Stimulated activated CD4-positive, alpha-beta T cell treated with anti-CD3 and anti-CD28 coated beads, Interleukin-1b, Interleukin-23, amount 100 ng/mL, for 4 hours (primary cell): Measurements from ENCODE around the gene SCCPDH.
"Not testable (repeated sequence)": the region's sequence is repeated elsewhere in the genome, so short reads cannot be mapped to it uniquely, and the experiment has no call there.

ENCODE experiments used
- DNase-seq, 2 donors: peaks; one replicate each; pipeline ENCODE4 v3.0.0-alpha.2; 2020; ENCODE audit warnings: low read depth in 2 of 2

Gene SCCPDH

DNA sequence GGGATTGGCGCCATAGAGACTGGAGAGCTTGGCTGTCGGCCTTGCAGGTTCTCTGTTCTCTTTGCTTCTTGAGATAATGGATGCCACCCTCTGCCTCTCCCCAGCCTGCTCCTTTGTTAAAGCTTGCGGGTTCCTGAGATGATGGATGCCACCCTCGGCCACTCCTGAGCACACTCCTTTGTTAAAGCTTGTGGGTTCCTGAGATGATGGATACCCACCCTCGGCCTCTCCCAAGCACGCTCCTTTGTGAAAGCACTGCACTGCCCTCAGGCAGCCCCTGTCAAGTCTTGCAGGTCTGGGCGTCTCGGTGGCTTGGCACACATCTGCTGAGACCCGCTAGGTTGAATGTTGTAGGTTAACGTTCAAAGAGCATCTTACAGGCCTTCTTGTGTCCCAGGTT lies 76.5 kb downstream of the SCCPDH start:
- DNase-seq: no peak

DNA sequence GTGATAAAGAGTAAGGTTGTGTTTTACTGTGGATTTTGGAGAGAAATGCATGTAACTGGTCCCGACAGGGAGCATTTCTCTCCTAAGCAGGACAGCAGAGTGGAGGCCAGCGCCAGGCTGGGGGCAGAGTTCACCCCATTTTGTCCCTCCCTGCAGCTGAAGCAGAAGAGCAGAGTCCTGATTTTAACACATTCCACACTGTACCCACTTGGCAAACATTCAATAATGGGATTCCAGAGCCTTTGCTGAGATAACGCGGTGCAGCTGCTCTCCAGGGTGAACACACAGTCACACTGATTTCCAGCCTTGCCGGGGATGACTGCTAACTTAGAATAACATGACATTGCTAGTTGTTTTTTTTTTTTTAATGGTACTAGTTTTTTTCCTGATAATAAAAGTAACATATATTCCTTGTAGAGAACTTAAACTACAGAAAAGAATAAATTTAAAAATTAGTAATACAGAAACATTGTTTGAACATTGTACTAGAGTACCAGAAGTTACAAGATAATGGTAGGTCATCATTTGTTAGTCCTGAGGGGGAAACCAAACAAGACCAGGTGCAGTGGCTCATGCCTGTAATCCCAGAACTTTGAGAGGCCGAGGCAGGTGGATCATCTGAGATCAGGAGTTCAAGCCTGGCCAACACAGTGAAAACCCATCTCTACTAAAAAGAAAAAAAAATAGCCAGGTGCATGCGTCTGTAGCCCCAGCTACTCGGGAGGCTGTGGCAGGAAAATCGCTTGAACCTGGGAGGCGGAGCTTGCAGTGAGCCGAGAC lies 77.2 kb downstream of the SCCPDH start:
- DNase-seq: no peak

DNA sequence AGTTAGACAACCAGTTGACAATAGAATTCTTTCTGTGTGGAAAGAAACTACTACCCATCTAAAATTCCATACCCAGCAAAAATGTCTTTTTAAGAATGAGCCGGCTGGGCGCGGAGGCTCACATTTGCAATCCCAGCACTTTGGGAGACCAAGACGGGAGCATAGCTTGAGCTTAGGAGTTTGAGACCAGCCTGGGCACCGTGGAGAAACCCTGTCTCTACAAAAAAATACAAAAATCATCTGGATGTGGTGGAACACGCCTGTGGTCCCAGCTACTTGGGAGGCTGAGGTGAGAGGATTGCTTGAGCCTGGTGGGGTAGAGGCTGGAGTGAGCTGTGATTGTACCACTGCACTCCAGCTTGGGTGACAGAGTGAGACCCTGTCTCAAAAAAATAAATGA lies 79.2 kb downstream of the SCCPDH start:
- DNase-seq: no peak

DNA sequence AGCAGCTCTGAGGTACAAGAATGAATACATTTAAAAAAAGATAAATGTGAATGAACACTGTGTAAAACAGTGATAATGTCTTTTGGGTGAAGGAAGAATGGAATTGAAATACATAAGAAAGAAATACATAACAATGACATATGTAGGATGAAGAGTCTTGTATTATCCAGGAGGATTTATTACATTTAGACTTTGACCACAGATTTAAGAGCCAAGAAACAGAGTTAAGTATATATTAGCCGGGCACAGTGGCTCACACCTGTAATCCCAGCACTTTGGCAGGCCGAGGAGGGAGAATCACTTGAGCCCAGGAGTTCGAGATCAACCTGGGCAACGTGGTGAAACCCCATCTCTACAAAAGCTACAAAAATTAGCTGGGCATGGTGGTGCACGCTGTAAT lies 79.7 kb downstream of the SCCPDH start:
- DNase-seq: no peak

DNA sequence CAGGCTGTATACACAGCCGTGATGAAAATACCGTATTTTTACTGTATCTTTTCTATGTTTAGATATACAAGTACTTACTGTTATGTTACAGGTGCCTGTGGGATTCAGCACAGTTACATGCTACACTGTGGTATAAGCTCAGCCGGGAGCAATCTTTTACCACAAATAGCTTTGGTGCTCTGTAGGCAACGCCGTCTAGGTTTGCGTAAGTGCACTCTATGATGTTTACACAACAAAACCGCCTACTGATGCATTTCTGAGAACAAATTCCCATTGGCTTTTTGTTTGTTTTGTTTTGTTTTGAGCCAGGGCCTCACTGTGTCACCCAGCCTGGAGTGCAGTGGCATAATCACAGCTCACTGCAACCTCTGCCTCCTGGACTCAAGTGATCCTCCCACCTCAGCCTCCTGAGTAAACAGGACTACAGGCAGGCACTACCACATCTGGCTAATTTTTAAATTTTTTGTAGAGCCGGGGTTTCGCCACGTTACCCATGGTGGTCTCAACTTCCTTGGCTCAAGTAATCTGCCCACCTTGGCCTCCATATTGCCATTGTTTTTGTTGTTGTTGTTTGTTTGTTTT lies 81.0 kb downstream of the SCCPDH start:
- DNase-seq: no peak

DNA sequence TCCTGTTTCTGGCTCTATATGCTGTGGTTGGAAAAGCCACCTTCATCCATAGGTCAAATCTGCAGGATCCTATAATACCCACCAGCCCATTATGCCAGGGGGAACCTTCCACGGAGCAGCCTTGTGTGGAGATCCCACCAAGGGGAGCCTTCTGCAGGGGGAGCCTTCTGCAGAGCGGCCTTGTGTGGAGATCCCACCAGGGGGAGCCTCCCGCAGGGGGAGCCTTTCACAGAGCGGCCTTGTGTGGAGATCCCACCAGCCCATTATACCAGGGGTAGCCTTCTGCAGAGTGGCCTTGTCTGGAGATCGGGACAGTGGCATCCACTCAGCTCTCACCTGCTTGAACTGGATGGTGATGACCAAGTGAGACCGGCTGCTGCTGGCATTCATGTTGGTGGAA lies 85.3 kb downstream of the SCCPDH start:
- no peak for DNase-seq

DNA sequence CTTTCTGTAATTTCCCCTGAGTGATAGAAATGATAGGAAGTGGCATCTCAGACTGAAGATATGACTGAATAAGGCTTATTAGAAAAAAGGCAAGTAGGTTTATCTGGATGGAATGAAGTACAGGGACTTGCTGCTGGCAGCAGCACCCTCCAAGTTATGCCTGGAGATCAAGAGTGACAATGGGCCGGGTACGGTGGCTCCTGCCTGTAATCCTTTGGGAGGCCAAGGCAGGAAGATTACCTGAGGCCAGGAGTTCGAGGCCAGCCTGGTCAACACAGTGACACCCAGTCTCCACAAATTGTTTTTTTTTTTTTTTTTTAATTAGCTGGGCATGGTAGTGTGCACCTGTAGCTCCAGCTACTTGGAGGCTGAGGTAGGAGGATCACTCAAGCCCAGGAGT lies 87.8 kb downstream of the SCCPDH start:
- DNase-seq: no peak

DNA sequence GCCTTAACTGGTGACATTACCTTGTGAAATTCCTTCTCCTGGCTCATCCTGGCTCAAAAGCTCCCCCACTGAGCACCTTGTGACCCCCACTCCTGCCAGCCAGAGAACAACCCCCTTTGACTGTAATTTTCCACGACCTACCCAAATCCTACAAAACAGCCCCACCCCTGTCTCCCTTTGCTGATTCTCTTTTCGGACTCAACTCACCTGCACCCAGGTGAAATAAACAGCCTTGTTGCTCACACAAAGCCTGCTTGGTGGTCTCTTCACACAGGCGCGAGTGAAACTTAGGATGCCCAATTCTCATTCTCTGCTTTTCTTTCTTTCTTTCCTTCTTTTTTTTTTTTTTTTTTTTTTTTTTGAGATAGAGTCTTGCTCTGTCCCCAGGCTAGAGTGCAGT lies 89.1 kb downstream of the SCCPDH start:
- DNase-seq: not testable (repeated sequence)

DNA sequence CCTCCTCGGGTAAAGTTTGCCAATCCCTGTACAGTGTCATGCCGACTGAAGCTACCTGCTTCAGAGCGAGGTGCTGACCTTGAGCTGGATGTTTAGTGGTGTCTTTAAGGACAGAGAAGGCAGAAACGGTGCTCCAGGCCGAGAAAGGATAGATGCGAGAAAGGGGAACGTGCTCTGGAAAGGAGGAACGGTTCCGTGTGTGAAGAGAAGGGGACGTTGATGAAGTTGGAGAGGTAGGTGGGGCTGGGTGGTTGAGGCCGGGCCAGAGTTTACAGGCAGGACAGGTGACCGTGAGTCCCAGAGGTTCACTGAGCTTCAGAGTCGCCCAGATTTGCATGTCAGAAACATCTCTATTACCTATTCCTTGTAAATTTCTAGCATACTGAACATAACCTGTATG lies 90.7 kb downstream of the SCCPDH start:
- DNase-seq: no peak

DNA sequence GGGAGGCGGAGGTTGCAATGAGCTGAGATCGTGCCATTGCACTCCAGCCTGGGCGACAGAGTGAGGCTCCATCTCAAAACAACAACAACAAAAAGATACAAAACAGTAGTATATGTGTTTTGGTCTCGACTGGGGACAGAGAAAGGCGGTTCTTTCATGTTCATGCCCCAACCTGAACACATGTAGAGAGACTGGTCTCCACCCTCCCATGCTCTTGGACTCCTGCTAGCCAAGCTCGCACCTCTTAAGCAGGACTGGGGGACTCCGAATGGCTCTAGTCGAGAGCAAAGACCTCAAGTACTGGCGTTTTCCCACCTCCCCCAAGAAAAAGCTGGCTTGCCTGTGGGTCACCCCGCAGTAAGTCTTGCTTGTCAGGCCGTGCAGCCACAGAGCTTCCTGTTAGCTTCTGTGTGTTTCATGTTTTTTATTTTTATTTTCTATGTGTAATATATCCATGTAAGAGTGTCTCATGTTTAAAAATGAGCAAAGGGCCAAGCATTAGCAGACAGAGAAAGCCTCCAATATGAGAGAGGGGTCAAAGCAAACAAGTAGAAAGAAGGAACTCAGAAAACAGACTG lies 91.6 kb downstream of the SCCPDH start:
- DNase-seq: no peak
